MM.1S (cell line): ENCODE results near the gene ZXDC.

Experiments
- EZH2 ChIP-seq: fragments of 300-600 bp; sonication (generic); optimal IDR thresholded peaks from 2 replicates; pipeline ENCODE3; 2017; ENCODE audit warnings: low read depth, mild to moderate bottlenecking, antibody characterized with exemption, low read length, mixed read lengths
- EZH2phosphoT487 ChIP-seq: fragments of 300-600 bp; sonication (generic); IDR thresholded peaks from 2 replicates; pipeline ENCODE4 v1.6.1; 2018; ENCODE audit warnings: antibody characterized with exemption, low read length
- TF ChIP-seq, protein P1 (sequence below): fragments of 300-600 bp; sonication (generic); IDR thresholded peaks from 2 replicates; pipeline ENCODE4 v1.5.1; 2016; ENCODE audit warnings: antibody characterized with exemption, low read length, mixed read lengths

GRCh38 chr3:126497956-126498355, 22.3 kb upstream of the ZXDC start:
- TF ChIP-seq, protein P1, sequence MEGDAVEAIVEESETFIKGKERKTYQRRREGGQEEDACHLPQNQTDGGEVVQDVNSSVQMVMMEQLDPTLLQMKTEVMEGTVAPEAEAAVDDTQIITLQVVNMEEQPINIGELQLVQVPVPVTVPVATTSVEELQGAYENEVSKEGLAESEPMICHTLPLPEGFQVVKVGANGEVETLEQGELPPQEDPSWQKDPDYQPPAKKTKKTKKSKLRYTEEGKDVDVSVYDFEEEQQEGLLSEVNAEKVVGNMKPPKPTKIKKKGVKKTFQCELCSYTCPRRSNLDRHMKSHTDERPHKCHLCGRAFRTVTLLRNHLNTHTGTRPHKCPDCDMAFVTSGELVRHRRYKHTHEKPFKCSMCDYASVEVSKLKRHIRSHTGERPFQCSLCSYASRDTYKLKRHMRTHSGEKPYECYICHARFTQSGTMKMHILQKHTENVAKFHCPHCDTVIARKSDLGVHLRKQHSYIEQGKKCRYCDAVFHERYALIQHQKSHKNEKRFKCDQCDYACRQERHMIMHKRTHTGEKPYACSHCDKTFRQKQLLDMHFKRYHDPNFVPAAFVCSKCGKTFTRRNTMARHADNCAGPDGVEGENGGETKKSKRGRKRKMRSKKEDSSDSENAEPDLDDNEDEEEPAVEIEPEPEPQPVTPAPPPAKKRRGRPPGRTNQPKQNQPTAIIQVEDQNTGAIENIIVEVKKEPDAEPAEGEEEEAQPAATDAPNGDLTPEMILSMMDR = no peak
- TF ChIP-seq EZH2 (no peak), EZH2phosphoT487 (no peak)
